WTC11 (cell line): ENCODE data around the gene NSD1.

ENCODE experiments used
- ATF2 ChIP-seq: sonication (generic); formaldehyde crosslinking; IDR thresholded peaks from 2 replicates; pipeline ENCODE4 v1.8.1; 2022; ENCODE audit warnings: low read depth, missing genetic modification reagents, borderline replicate concordance
- CTCF ChIP-seq: fragments of 200-600 bp; IDR thresholded peaks from 2 replicates; pipeline ENCODE4 v1.8.0; 2022; ENCODE audit warnings: antibody characterized with exemption
- MAX ChIP-seq: sonication (generic); formaldehyde crosslinking; IDR thresholded peaks from 2 replicates; pipeline ENCODE4 v1.8.0; 2022; ENCODE audit warnings: mild to moderate bottlenecking, missing genetic modification reagents
- NR3C1 ChIP-seq: sonication (generic); formaldehyde crosslinking; conservative IDR thresholded peaks from 2 replicates; pipeline ENCODE4 v1.8.1; 2023; ENCODE audit warnings: low read depth, mild to moderate bottlenecking, missing genetic modification reagents
- TP53 ChIP-seq: sonication (generic); formaldehyde crosslinking; IDR thresholded peaks from 2 replicates; pipeline ENCODE4 v1.8.1; 2023; ENCODE audit warnings: mild to moderate bottlenecking, missing genetic modification reagents
- USF1 ChIP-seq: sonication (generic); formaldehyde crosslinking; IDR thresholded peaks from 2 replicates; pipeline ENCODE4 v1.8.0; 2022; ENCODE audit warnings: mild to moderate bottlenecking, missing genetic modification reagents
- ZNF232 ChIP-seq: sonication (generic); formaldehyde crosslinking; IDR thresholded peaks from 2 replicates; pipeline ENCODE4 v1.8.0; 2022; ENCODE audit warnings: mild to moderate bottlenecking, missing genetic modification reagents

- TF ChIP-seq CTCF (no peak), USF1 (CRISPR knock-in tag) (no peak), TP53 (CRISPR knock-in tag) (no peak), MAX (no peak), ZNF232 (CRISPR knock-in tag) (no peak), ATF2 (no peak), NR3C1 (CRISPR knock-in tag) (no peak)
These were observed 95.2 kb downstream of the NSD1 start for GRCh38 chr5:177228751-177229150.
